Activated naive CD8-positive, alpha-beta T cell (primary cell): ENCODE results near the gene INO80E.
"Not testable (repeated sequence)": the region's sequence is repeated elsewhere in the genome, so short reads cannot be mapped to it uniquely, and the experiment has no call there.

Source experiments
- H3K27ac Mint-ChIP-seq: one replicate; pipeline ENCODE4 v1.8.0; 2021; ENCODE audit warnings: mixed read lengths
- H3K27me3 Mint-ChIP-seq: one replicate; pipeline ENCODE4 v1.8.0; 2021; ENCODE audit warnings: mixed read lengths
- H3K36me3 Mint-ChIP-seq: one replicate; pipeline ENCODE4 v1.8.0; 2021; ENCODE audit warnings: mixed read lengths
- H3K4me1 Mint-ChIP-seq: one replicate; pipeline ENCODE4 v1.8.0; 2021; ENCODE audit warnings: low read depth, mixed read lengths
- H3K4me3 Mint-ChIP-seq: one replicate; pipeline ENCODE4 v1.8.0; 2021; ENCODE audit warnings: mild to moderate bottlenecking, mixed read lengths
- H3K9me3 Mint-ChIP-seq: one replicate; pipeline ENCODE4 v1.8.0; 2021; ENCODE audit warnings: low read depth, mixed read lengths

INO80E gene

GRCh38 chr16:30025156-30025555 lies 29.1 kb downstream of the INO80E start:
- Mint-ChIP-seq H3K27me3 (peaks cover 13% of the 10 kb centered on the region), H3K4me1 (peaks cover 7% of the 10 kb centered on the region), H3K36me3 (no peaks in the 10 kb centered on the region), H3K27ac (no peak overlapping the region), H3K9me3 (no peaks in the 10 kb centered on the region), H3K4me3 (no peak overlapping the region)

GRCh38 chr16:30025574-30025973 lies 29.5 kb downstream of the INO80E start:
- no peak overlapping the region for H3K27ac Mint-ChIP-seq
- peaks cover 14% of the 10 kb centered on the region for H3K27me3 Mint-ChIP-seq
- no peaks in the 10 kb centered on the region for H3K36me3 Mint-ChIP-seq
- H3K9me3 Mint-ChIP-seq, result no peaks in the 10 kb centered on the region
- H3K4me1 Mint-ChIP-seq, result peaks cover 9% of the 10 kb centered on the region
- no peak overlapping the region for H3K4me3 Mint-ChIP-seq

DNA sequence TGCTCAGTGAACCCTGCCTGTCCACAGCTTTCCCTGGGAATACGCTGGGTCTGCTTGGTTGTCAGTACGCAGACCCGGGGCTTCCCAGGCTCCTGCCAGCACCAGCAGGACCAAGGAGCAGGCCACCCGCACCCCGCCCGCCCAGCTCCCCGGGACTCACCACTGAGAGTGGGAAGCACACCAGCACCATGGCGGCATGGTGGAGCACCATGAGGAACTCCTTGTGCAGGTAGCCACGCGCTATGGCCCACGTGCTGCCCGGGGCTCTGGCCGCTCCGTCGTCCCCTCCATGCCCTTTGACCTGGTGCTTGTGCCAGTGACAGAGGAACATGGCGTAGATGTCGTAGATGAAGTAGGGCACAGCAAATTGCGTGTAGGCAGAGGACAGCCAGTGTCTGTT lies 30.4 kb downstream of the INO80E start:
- peaks cover 14% of the 10 kb centered on the region for H3K27me3 Mint-ChIP-seq
- H3K36me3 Mint-ChIP-seq, result no peaks in the 10 kb centered on the region
- H3K9me3 Mint-ChIP-seq, result no peaks in the 10 kb centered on the region
- H3K4me3 Mint-ChIP-seq, result no peak overlapping the region
- H3K4me1 Mint-ChIP-seq, result peaks cover 7% of the 10 kb centered on the region
- H3K27ac Mint-ChIP-seq, result no peak overlapping the region

GRCh38 chr16:30027588-30028437 lies 31.8 kb downstream of the INO80E start:
- Mint-ChIP-seq H3K9me3 (no peaks in the 10 kb centered on the region), H3K27ac (no peak overlapping the region), H3K27me3 (peaks cover 18% of the 10 kb centered on the region), H3K36me3 (no peaks in the 10 kb centered on the region), H3K4me3 (no peak overlapping the region), H3K4me1 (peaks cover 11% of the 10 kb centered on the region)

DNA sequence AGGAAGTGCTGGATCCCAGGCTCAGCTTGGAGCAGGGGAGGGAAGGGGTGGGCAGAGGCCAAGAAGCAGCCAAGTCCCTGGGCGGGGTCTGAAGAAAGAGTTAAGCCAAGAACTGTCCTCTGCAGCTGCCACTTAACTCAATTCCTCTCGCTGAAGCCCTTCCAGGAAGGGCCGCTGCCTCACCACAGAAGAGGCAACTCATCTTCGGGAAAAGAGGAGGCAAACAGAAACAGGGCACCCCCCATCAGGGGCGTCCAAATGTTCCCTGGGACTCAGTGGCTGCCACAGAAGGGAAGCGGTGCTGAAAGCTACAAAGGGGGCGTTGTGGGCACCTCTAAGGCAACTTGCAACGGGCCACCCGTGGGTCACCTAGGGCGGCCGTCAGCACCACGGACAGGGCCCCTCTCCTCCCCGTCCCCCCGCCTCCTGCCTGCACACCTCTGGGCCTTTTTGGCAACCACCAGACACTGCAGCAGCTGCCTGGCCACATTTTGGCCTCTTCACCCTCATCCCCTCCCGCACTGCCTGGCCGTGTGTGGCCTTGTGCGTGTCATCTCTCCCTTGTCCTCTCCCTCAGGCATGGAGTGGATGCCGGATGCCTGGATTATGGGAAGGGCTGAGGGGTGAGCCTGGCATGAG lies 32.5 kb downstream of the INO80E start:
- Mint-ChIP-seq H3K27ac (no peak overlapping the region), H3K4me3 (no peak overlapping the region), H3K27me3 (peaks cover 18% of the 10 kb centered on the region), H3K4me1 (peaks cover 11% of the 10 kb centered on the region), H3K9me3 (no peaks in the 10 kb centered on the region), H3K36me3 (no peaks in the 10 kb centered on the region)

DNA sequence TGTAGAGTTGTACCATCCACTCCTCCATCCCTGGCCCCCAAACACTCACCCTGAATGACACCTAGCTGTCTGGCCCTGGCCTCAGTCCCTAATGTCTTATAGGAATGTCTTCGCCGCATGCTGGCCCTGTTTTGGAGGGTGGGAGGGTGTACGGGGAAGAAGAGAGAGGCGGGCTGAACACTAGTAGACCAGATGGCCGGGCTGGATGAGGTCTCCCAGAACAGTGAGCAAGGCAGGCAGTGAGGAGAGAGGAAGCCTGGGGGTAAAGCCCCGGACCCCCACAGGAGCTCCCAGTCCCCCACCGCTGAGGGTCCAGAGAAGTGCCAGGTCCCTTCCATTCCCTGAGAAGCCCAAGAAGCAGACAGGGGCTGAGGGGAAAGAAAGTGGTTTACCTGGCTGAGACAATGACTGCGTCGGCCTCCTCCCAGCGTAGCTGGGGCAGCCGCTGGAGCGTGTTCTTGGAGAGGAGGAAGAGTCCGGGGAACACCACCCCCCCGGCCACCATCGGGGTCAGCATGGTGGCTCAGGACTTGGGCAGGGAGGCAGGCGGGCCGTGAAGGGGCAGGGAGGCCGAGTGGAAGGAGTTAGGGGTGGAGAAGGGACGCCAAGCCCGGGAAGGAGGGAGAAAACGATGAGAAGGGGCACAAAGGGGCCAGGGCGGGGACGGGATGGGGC lies 34.1 kb downstream of the INO80E start:
- Mint-ChIP-seq H3K36me3 (no peaks in the 10 kb centered on the region), H3K4me3 (peak overlapping the region; percentile 57), H3K9me3 (no peaks in the 10 kb centered on the region), H3K27me3 (peaks cover 21% of the 10 kb centered on the region), H3K4me1 (peaks cover 11% of the 10 kb centered on the region), H3K27ac (no peak overlapping the region)

GRCh38 chr16:30030841-30031413 lies 34.9 kb downstream of the INO80E start, which contains the start of gene TLCD3B:
TLCD3B (minus strand) TSS chr16:30031271; CDS start chr16:30030527, 744 bp downstream.
- peaks cover 21% of the 10 kb centered on the region for H3K27me3 Mint-ChIP-seq
- peaks cover 11% of the 10 kb centered on the region for H3K4me1 Mint-ChIP-seq
- H3K27ac Mint-ChIP-seq, result no peak within 1 kb of the TSS
- H3K9me3 Mint-ChIP-seq, result no peaks in the 10 kb centered on the region
- H3K4me3 Mint-ChIP-seq, result peak within 1 kb of the TSS; percentile 68
- H3K36me3 Mint-ChIP-seq, result no peaks in the 10 kb centered on the region

GRCh38 chr16:30031477-30031918 lies 35.5 kb downstream of the INO80E start:
- H3K27ac Mint-ChIP-seq, result no peak overlapping the region
- H3K9me3 Mint-ChIP-seq, result no peaks in the 10 kb centered on the region
- no peak overlapping the region for H3K4me3 Mint-ChIP-seq
- no peaks in the 10 kb centered on the region for H3K36me3 Mint-ChIP-seq
- peaks cover 11% of the 10 kb centered on the region for H3K4me1 Mint-ChIP-seq
- H3K27me3 Mint-ChIP-seq, result peaks cover 21% of the 10 kb centered on the region

GRCh38 chr16:30032083-30032819 lies 36.2 kb downstream of the INO80E start:
- Mint-ChIP-seq H3K27me3 (peaks cover 20% of the 10 kb centered on the region), H3K4me3 (peak overlapping the region; percentile 68)

DNA sequence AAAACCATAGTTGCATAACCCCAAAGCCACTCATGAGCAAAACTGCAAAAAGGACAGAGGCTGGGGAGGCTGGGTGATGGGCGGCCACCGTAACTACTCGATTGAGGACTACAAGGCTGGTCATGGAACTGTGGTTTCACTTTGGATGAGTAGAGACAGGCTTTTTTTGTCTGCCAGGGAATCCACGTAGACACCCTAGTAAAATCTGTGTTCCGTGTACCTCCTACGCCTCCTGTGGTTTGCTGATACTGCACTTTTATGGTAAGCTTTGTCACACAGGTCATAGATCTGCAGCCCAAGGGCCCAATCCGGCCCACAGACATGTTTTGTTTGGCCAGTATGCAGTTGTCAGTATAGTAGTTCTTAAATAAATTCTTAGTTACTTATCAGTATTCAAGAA lies 37.2 kb downstream of the INO80E start:
- Mint-ChIP-seq H3K27me3 (peaks cover 16% of the 10 kb centered on the region), H3K4me1 (peaks cover 11% of the 10 kb centered on the region)

More at GRCh38 chr16:30032083-30032819, 36.2 kb downstream of the INO80E start:
- no peaks in the 10 kb centered on the region for H3K36me3 Mint-ChIP-seq
- H3K4me1 Mint-ChIP-seq, result peaks cover 11% of the 10 kb centered on the region
- no peak overlapping the region for H3K27ac Mint-ChIP-seq
- H3K9me3 Mint-ChIP-seq, result no peaks in the 10 kb centered on the region

GRCh38 chr16:30040221-30040620 lies 44.2 kb downstream of the INO80E start:
- Mint-ChIP-seq H3K27me3 (peaks cover 2% of the 10 kb centered on the region), H3K4me3 (no peak overlapping the region), H3K36me3 (no peaks in the 10 kb centered on the region), H3K9me3 (no peaks in the 10 kb centered on the region), H3K4me1 (no peaks in the 10 kb centered on the region), H3K27ac (no peak overlapping the region)

More for the DNA sequence above, 37.2 kb downstream of the INO80E start:
- H3K36me3 Mint-ChIP-seq, result no peaks in the 10 kb centered on the region
- H3K27ac Mint-ChIP-seq, result no peak overlapping the region
- no peak overlapping the region for H3K4me3 Mint-ChIP-seq
- H3K9me3 Mint-ChIP-seq, result no peaks in the 10 kb centered on the region

DNA sequence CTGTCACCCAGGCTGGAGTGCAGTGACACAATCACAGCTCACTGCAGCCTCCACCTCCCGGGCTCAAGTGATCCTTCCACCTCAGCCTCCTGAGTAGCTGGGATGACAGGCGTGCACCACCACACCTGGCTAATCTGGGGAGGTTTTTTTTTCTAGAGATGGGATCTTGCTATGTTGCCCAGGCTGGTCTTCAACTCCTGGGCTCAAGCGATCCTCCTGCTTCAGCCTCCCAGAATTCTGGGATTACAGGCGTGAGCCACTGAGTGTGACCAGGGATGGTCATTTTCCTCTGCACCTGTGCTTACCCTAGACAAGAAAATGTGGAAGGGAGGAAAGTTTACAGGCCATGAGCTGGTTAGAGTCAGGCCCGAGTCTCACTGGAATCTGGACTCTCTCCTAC lies 44.6 kb downstream of the INO80E start:
- not testable (repeated sequence) for H3K4me3 Mint-ChIP-seq, H3K27ac Mint-ChIP-seq, H3K36me3 Mint-ChIP-seq, H3K9me3 Mint-ChIP-seq, H3K27me3 Mint-ChIP-seq, H3K4me1 Mint-ChIP-seq

DNA sequence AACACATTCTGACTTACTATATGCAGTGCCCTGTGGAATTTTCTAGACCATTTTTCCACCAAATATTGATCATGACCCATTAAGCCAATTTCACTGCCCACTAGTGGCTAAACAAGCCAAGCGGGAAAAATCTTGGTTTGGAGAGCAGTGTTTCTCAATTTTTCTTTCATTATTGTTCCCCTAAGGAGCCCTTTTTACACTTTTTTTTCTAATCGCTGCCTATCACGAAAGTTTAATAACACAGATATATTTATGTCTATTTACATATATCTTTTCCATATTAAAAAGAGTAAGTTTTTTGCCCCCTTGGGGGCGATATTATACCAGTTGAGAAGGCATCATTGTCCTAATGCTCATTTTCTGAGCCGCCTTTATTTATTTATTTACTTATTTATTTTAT lies 45.8 kb downstream of the INO80E start:
- no peaks in the 10 kb centered on the region for H3K4me1 Mint-ChIP-seq

GRCh38 chr16:30046178-30046577 lies 50.1 kb downstream of the INO80E start:
- no peak overlapping the region for H3K4me3 Mint-ChIP-seq
- no peaks in the 10 kb centered on the region for H3K27me3 Mint-ChIP-seq
- H3K36me3 Mint-ChIP-seq, result no peaks in the 10 kb centered on the region
- no peaks in the 10 kb centered on the region for H3K9me3 Mint-ChIP-seq
- H3K27ac Mint-ChIP-seq, result no peak overlapping the region
- H3K4me1 Mint-ChIP-seq, result no peaks in the 10 kb centered on the region

More for the DNA sequence above, 45.8 kb downstream of the INO80E start:
- Mint-ChIP-seq H3K36me3 (no peaks in the 10 kb centered on the region), H3K27ac (no peak overlapping the region), H3K4me3 (no peak overlapping the region), H3K27me3 (peaks cover 2% of the 10 kb centered on the region), H3K9me3 (no peaks in the 10 kb centered on the region)
